ENCODE data around the gene HS6ST1.

The HS6ST1 gene

DNA sequence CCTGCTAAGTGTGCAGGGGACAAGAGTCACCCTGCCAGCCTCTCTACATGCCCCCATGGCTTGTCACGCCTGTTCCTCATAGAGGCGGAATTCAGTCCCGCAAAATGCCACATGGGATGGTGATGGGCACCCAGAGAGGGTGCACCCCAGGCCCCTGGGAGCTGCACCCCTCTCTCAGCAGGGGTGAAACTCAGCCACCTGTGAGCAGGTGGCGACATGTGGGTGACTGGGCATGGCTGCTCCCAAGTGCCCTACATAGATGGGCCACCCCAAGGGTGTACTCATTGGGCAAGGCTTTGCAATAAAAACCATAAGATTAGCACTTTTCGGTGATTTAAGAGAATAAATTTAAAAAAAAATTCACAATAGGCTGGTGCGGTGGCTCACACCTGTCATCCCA lies 6.3 kb downstream of the HS6ST1 start:
- no peak for DNase-seq (ENCODE audit: low spot score)
- H3K27ac ChIP-seq, result no peak overlapping the region
- H3K4me3 ChIP-seq, result no peak overlapping the region
- TF ChIP-seq, protein P1, sequence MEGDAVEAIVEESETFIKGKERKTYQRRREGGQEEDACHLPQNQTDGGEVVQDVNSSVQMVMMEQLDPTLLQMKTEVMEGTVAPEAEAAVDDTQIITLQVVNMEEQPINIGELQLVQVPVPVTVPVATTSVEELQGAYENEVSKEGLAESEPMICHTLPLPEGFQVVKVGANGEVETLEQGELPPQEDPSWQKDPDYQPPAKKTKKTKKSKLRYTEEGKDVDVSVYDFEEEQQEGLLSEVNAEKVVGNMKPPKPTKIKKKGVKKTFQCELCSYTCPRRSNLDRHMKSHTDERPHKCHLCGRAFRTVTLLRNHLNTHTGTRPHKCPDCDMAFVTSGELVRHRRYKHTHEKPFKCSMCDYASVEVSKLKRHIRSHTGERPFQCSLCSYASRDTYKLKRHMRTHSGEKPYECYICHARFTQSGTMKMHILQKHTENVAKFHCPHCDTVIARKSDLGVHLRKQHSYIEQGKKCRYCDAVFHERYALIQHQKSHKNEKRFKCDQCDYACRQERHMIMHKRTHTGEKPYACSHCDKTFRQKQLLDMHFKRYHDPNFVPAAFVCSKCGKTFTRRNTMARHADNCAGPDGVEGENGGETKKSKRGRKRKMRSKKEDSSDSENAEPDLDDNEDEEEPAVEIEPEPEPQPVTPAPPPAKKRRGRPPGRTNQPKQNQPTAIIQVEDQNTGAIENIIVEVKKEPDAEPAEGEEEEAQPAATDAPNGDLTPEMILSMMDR (IDR thresholded peaks at IDR 0.05), result no peak

DNA sequence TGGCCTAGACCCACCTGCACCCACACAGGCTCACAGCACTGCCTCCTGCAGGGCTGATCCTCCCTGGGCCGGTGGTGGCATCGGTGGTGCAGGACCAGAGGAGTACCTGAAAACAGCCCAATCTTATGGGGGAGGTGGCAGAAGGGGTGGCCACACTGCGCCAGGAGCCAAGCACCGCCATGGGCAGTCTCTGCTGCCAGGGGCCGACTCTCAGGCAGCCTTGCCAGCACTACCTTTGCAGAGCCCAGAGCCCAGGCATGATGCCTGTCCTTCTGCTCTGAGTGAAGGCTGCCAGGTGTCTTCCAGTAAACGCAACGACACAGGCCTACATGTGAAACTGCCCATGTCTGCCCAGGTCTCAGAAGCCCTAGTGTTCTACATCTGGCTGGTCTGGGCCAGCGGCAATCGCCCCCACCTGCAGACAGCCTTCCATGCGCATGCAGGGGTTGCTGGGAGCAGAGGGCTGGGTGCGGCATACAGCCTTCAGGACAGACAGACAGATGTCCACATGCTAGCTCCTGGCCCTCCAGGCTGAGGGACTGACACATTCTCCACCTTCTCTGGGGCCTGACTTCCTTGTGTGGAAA lies 6.8 kb downstream of the HS6ST1 start:
- no peak for DNase-seq (ENCODE audit: low spot score)
- TF ChIP-seq, protein P1 (IDR thresholded peaks at IDR 0.05), result no peak
- H3K27ac ChIP-seq, result no peak overlapping the region
- H3K4me3 ChIP-seq, result no peak overlapping the region

DNA sequence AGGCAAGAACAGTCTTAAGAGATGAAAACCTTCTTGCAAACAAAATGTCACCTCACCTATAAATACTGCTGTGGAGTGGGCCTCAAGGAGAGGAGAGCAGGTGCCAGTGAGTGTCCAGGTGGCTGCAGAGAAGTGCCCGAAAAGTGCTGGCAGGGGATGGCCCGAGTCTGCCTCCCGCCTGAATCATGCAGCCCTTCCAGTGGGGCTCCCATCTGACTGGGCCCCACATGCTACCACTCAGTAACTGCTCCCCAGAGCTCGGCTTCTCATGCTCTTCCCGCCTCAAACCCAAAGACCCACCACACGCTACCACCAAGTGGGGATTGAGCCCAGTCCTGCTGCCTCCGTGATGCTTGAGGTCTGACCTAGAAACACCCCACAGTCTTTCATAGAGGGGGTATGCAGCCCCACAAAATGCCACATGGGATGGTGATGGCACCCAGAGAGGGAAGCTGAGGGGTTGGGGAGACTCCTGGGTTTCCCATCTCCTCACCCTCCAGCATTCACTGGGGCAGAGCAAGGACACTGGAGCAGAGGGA lies 7.4 kb downstream of the HS6ST1 start:
- peak; percentile 63 for DNase-seq (ENCODE audit: low spot score)
- TF ChIP-seq, protein P1 (IDR thresholded peaks at IDR 0.05), result no peak
- H3K27ac ChIP-seq, result no peak overlapping the region
- no peak overlapping the region for H3K4me3 ChIP-seq

DNA sequence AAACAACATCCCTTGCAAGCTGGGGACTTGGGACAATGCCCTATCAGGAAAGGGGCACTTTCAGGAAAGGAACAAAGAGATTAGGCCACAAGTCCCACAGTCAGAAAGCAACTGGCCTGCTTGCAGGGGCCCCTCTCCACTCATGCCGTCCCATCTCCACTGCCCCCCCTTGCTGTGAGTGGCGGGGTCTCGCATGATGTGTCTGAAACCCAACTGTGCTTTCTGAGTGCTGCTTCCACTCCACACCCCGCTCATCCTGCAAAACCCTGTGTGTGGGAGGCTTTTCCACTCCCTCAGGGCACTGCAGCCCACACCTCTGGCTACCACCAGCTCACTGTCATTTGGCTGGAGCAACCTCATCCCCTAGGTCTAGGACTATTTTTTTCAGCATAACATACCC lies 7.9 kb downstream of the HS6ST1 start:
- no peak overlapping the region for H3K4me3 ChIP-seq
- H3K27ac ChIP-seq, result no peak overlapping the region
- TF ChIP-seq, protein P1 (IDR thresholded peaks at IDR 0.05), result no peak
- DNase-seq (ENCODE audit: low spot score), result no peak

DNA sequence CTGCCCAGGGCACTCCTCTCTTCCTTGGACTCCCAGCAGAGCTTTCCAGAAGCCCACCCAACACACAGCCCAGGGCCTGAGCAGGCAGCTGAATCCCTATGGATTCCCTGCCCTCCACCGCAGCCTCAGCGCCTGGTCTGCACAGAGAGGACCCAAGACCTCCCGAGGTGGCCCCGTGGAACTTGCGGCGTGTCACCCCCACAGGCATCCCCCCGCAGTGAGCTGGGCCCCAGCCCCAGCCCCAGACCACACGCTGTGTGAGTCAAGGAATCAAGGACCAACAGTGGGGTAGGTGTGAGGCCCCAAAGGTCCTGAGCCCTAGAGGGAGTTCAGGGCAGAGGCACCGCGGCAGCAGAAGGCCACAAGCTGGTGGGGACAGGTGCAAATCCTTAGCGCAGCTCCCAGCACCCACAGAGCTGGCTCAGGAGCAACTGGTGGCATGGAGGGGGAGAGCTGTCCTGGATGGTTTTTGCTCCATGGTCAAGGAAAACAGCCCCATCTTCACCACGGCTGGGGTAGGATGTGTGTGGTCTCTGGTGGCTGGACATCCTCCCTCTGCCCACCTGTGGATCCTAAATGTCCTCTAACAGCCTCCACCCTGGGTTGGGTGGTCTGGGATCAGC lies 8.5 kb downstream of the HS6ST1 start:
- TF ChIP-seq, protein P1 (IDR thresholded peaks at IDR 0.05), result no peak
- no peak overlapping the region for H3K27ac ChIP-seq
- DNase-seq (ENCODE audit: low spot score), result peak; percentile 71
- no peak overlapping the region for H3K4me3 ChIP-seq

DNA sequence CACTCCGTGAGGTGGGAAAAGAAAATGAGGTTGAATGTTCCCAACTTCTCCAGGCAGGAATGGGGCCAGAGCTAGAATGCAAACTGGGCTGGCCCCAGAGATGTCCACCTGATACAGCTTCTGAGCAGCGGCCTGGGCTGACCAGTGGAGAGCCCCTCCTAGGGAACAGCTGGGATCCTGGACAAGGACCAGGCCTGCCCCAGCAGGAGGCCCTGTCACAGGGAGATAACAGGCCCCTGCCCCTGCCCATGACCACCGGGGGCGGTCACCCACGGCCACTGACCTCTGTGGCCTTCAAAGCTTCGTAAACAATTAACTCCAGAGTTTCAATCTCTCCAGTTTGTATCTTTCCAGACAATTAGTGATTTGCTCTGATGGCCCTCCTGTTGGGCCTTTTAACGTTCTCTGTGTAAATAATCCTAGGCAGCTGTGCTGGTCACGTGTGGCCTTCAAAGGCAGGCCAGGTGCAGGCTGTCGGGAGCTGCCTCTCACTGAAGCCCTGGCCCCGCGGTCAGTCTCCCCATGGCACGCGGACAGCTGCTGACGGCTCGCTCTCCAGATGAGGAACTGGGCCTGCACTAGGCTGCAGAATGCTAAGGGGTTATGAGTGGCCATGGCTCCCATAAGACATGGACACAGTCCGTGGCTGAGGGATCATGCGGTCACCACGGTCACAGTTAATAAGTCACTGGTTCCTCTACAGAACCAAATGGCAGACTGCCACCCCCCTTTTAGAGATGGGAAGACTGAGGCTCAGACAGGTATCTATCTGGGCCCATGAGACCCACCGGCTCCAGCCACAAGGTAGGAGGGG lies 9.2 kb downstream of the HS6ST1 start:
- peak; percentile 63 for DNase-seq (ENCODE audit: low spot score)

More for the DNA sequence above, 9.2 kb downstream of the HS6ST1 start:
- H3K27ac ChIP-seq, result peak overlapping the region in 1 of 2 donors; percentile 2
- no peak overlapping the region for H3K4me3 ChIP-seq
- TF ChIP-seq, protein P1 (IDR thresholded peaks at IDR 0.05), result no peak
